HG02588 (cell line): ENCODE results near the gene DHRS11.

Source experiments
- ATAC-seq: cut with Tn5 transposase; IDR thresholded peaks from one replicate; pipeline ENCODE4 v1.9.1; 2021; ENCODE audit warnings: mild to moderate bottlenecking, moderate library complexity; ENCODE audit not compliant: unreplicated experiment

DHRS11 gene

DNA sequence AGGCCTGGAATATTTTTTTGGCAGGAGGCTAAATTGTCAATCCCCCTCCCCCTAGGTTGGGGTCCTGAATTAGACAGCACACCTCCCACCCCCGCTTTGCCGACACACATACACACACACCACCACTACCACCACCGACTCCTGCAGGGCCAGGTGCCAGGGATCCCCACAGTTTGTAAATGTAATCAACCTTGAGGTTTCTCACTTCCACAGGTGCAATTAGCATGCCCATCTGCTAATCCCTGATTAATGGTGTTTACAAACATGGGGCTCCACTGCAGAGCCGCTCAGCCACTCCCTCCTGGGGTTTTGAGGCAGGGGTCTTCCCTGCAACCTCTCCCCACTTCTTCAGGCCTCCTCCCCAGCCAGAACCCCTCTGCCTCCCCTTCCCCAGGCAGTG lies 21.5 kb downstream of the DHRS11 start:
- no peak for ATAC-seq

DNA sequence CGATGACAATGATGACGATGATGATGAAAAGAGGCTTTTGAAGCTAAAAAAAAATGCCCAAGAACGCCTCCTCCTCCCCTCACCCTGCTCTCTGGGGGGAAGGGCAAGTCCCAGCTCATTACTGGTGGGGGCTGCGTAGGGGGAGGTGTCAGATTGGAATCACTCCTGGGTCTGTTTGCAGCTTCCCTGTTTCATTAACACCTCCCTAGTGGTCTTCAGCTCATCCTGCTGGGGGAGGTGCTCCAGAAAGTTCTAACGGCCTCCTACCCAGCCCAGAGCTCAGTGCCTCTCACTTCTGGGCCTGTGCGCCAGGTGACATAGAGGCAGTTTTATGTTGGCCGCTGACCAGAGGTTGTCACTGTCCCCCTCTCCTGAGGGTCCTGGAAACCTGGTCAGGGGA lies 22.4 kb downstream of the DHRS11 start:
- no peak for ATAC-seq

DNA sequence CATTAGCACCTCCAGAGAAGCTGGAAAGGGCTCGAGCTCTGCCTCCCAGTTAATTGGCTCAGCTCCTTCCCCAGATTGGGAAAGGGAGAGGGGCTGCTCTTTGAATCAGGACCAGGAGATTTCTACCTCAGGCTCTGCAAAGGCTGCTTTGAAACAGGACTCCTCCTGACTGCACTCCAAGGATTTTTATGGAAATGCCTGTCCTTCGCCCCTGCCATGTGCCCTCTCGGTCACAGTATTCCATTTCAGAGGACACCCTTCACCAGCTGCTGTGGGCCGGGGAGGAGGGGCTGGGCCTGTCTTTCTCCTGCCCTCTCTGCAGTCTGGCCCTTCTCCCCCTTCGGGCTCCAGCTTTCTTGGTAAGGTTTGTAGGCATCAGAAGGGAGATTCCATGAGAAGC lies 23.3 kb downstream of the DHRS11 start:
- no peak for ATAC-seq

DNA sequence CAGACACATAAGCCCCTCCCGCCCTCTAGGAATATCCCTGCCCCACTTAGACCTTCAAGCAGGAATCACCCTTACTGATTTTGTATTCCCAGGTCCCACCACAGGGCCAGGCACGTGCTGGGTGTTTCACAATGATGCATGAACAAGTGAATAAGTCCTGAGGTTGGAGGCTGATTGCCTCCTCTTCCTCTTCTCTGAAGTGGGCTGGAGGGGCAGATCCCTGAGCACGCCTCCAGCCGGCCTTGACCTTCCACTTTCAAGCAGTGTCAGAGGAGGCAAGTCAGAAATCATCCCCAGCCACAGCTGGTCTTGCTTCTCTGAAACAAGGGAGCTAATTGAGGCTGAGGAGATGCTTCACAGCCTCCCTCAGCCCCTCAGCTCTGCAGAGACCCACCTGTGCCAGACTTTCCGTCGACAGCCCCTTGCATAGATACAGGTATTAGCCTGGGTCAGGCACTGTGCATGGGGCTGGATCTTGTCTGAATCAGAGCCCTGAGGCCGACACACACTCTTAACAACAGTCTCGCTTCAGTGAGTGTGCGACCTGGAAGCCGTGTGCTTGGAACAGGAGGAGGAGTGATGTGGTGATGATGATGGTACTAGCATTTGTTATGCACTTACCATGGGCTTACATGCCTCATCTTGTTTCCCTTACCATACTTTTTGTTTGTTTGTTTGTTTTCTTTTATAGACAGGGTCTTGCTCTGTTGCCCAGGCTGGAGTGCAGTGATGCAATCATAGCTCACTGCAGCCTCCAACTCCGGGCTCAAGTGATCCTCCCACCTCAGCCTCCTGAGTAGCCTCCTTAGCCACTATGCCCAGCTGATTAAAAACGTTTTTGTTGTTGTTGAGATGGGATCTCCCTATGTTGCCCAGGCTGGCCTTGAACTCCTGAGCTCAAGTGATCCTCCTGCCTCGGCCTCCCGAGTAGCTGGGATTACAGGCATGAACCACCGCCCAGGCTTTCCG lies 24.7 kb downstream of the DHRS11 start:
- no peak for ATAC-seq

DNA sequence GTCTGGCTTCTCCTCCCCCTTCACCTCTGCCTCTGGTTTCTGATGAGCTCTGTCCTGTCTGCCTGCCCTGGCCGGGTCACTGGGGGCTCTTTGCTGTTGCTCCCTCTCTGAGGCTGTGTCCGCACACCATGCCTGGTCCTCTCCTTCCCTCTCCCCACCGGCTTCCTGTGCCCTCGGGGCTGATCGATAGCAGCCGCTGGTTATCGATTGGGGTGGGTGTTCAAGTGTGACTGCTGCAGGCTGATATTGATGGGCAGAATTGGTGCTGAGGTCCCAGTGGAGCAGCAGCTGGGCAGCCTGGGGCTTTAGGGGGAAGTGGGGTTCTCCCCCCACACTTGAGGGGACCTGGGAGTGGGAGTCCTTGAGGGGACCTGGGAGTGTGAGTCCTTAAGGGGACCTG lies 26.1 kb downstream of the DHRS11 start:
- ATAC-seq: no peak

DNA sequence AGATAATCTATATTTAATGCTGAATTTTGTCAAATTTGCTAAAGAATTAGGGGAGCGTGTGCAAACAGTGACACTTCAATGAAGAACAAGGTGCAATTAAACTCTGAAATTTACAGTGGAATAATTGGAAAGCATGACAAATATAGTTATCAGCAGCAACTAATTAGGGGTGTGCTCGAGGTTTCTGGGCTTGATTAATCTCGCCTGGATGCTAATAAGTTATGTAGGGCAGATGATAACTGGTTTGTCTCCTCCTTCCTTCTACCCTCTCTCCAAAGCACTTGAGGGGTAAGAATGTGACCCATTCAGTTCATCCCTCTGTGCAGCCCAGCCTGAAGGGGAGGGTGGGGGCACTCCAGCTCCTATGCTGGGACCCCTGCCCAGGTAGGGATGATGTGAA lies 31.6 kb downstream of the DHRS11 start:
- ATAC-seq: no peak

DNA sequence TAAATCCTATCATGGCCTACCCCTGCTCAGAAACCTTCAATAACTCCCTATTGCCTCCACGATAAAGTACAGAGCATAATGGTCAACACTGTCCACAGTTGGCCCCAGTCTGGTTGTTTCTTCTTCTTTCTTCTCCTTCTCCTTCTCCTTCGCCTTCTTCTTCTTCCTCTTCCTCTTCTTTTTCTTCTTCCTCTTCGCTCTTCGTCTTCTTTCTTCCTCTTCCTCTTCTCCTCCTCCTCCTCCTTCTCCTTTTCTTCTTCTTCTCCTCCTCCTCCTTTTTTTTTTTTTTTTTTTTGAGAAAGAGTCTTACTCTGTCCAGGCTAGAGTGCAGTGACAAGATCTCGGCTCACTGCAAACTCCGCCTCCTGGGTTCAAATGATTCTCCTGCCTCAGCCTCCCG lies 33.5 kb downstream of the DHRS11 start:
- no peak for ATAC-seq

DNA sequence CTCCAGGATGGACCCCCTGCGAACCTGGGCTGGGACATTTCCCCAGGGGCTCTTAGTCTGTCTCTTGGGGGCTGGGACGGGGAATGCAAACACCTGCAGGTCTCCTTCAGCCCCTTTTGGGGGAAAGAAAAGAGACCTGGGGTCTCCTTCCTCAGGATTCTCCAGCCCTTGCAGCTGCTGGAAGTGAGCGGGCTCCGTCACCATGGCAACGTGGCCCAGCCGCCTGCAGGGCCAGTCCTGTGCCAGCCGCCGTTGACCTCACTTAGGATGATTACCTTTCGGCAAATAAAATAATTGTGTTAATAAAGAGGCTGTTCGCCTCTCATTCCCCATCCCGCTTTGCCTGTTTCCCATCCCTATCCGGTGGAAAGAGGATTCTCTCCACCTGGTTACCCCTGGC lies 35.4 kb downstream of the DHRS11 start:
- no peak for ATAC-seq

DNA sequence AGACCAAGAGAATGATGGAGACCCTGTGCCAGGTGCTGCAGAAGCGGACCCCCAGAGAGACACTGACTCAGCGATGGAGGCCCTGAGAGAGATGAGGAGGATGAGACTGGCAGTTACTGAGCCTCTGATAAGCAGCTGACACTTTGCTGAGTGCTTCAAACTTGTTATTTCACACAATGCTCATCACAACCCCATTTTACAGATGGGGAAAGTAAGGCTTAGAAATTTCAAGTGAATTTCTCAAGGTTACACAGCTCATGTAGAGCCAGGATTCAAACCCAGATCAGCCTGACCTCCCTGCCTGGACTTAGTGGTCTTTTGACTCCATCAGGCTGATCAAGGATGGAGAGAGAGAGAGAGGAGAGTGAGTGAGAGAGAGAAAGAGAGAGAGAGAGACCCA lies 36.9 kb downstream of the DHRS11 start:
- ATAC-seq: no peak

DNA sequence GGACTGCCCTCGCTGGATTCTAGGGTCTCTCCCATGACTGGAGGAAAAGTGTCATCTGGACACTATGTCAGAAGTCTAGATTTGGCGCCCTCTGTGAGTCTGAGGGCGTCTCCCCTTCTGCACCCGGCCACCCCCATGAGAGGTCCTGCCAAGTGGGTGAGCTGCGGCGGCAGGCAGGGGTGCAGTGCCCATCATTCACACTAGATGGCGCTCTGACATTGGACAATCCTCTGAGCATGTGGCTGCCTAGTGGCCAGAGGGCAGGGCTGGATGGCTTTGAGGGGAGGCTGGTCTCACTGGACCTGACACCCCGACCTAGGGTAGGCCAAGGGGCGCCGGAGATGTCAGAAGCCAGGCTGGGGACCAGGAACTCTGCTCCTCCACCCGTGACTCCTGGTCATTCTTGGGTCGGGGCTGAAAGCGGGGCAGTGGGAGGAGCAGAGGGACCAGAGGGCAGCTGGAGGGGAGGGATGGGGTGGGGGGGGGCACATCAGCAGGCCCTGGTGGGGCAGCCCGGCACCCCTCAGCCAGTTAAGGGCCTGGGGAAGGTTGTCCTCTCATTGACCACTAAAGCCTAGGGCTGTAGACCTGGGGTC lies 37.7 kb downstream of the DHRS11 start:
- ATAC-seq: no peak

DNA sequence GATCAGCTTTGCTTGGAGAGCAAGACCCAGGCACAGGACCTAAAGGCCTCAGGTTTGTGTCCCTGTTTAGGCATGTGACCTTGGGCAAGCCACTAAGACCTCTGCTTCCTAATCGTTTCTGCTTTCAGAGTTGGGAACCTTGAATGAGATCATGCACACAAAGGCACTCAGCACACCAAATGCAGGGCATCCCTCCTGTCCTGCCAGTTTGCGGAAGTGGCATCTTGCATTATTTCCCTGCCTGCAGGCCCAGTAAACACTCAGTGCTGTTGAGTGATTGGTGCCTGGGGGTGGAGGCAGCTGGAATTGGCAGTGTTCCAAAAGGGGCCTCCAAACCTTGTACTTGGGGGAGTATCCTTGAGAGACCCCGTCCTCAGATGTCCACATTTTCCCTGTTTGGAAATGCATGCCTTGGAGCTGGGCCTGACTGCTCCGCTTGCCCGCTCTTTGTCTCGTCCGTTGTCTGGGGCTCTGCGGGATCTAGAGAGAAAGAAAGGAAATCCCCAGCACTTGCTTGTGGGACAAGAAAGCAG lies 38.4 kb downstream of the DHRS11 start:
- ATAC-seq: no peak

DNA sequence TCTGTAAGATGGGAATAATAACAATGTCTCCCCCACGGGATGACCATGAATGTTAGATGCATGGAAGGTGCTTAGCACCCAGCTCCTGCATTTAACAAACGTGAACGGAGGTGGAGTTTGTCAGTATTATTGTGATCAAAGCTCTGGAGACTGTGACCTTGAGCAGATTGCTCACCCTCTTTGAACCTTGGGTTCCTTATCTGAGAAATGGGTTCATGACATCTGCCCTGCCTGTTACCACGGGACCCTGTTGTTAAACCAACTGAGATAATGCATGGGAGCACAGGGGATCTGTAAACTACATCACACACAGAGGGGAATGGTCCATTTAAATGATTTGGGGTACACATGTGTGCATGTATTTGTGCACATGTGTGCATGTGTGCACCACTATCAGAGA lies 39.3 kb downstream of the DHRS11 start:
- ATAC-seq: no peak

DNA sequence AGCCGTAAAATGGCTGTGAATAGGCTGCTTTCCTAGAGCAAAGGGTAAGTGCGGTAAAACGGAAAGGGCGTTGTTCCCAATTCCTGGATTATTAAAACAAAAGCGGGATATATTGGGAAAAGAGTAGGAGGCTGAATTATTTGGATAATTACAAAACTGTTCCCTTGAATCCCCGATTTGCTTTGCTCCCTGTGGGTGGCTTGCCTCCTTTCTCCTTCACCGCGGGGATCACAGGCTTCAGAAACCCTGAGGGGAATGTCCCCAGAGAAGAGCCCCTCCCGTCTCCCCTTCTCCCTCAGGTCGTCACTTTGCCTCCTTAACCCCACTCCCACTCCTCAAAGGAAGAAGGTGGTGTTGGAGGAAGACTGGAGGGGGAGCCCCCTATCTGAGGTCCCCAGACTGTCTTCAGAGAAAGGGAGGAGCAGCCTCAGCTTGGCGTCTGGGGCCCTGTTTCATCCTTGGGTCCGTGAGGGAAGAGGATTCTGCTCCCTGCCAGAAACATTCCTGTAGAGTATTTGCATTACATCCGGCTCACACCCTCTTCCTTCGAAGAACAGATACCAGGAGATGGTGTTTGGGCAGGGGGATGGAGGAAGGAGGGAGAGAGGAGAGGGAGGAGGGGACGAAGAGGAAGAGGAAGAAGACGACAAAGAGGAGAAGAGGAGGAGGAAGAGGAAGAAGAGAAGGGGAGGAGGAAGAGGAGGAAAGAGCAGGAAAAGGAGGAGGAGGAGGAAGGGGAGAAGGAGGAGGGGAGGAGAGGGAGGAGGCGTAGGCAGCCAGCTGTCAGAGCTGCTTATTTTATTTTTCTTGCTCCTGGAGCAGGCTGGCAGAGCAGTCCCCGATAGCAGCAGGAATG lies 41.5 kb downstream of the DHRS11 start:
- no peak for ATAC-seq

DNA sequence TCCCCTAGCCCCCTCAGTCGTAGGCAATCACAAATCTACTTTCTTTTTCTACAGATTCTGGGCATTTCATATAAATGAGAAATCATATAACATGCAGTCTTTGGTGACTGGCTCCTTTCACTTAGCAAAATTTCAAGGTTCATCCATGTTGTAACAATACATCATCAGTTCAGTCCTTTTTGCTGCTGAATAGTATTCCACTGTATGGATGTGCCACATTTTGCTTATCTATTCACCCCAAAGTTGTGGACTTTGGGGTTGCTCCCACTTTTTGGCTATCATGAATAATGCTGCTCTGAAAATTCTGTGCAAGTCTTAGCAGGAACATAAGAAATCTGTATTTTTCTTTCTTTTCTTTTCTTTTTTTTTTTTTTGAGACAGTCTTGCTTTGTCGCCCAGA lies 48.7 kb downstream of the DHRS11 start:
- no peak for ATAC-seq

DNA sequence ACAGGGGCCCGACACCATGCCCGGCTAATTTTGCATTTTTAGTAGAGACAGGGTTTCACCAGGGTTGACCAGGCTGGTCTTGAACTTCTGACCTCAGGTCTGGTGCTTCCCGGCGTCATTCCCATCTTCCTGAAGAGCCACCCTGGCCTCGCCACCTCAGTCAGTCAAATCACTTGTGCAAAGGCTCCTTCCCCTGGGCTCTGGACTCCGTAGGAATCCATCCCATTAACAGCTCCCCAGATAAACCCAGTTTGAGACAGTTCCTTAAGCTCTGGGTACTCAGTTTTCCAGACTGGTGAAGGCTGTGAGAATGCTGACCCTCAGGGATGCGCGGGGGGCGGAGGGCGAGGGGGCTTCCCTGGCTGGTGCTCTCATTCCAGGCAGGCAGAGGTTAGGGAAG lies 49.2 kb downstream of the DHRS11 start:
- ATAC-seq: no peak

DNA sequence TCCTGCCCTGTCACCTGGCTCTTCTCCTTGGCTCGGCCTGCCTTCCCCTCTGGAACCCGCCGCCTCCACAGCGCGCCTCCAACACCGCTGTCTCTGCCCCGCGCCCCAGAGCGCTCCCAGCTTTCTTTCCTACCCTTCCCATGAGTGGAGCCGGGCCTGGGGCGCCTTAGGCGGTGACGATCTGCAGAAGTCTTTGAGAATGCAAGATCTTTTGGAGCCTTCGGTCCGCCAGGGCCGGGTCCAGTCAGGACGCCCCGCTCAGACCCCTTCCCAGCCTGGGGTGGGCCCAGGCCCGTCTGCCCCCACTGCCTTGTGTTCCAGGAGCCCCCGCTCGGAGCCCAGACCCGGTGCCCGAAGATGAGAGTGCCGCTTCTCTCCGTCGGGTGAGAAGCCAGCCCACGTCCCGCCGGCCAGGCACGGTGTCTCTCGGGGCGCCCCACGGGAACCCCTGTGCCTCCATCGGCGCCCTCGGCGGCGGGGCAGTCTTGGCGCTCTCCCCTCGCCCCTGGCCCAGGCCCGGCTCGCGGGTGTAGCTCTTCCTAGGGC lies 49.7 kb downstream of the DHRS11 start:
- no peak for ATAC-seq

DNA sequence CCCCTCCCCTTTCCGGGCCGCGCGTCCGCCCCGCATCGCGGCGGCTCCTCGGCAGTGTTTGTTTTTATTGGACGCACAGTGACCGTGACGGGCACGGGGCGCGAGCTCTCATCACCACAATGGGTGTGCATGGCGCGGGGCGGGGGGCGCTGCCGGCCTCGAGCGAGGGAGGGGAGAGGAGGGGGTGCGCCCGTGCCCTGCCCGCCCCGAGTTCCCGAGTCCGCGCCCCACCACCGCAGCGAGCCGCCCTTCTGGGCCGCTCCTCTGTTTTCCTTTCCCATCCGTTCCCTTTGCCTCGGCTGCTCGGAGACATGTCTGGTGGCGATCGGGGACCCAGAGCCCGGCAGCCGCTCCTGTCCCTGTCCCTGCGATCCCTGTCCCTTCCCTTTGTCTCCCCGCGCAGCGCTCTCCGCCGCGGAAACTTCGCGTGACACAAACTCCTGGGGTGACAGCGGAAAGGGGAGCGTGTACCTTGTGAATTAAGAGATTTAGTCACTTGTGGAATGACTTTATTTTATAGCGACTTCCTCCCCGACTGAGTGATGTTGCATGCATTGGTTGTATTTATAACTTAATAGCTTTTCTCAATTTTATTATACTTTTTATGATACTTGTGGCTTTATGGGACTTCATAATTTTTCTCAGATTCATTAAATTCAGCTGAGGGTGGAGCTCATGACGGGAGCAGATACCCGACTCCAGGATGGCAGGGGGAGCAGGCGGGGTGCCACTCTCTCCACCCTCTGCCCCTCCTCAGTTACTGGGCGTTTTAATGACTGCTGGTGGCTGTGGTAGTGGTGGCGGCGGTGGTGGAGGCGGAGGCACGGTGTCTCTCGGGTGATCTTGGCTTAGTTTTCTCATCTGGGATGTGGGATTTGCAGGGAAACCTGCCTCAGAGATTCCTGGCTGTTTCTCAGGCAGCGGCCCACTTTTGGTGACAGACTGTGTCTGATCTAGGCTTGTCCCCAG lies 50.5 kb downstream of the DHRS11 start:
- ATAC-seq: no peak

DNA sequence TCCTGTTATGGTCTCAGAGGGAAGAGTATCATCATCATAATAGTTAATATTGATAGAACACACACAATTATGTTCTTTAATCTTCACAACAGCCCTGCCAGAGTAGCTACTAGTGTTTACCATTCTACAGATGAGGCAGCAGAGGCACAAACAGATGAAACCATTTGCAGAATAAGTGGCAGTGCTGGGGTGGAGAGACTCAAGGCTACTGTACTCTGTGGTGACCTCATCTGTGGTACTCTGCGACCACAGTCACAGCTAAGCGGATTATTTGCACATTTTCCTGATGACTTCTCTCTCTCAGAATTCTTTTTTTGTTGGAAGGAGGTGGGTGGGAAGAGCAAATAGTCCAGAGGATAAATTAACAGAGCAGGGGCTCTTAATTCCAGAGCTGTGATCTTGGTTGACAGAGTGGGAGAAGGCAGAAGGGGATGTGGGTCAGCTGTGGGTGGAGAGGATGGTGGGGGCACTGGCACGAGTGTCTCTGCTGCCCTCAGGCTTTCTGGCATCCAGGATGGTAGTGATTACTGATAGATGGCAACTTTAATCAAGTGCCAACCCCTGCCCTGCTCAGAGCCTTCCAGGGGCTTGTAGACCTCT lies 51.5 kb downstream of the DHRS11 start:
- no peak for ATAC-seq

DNA sequence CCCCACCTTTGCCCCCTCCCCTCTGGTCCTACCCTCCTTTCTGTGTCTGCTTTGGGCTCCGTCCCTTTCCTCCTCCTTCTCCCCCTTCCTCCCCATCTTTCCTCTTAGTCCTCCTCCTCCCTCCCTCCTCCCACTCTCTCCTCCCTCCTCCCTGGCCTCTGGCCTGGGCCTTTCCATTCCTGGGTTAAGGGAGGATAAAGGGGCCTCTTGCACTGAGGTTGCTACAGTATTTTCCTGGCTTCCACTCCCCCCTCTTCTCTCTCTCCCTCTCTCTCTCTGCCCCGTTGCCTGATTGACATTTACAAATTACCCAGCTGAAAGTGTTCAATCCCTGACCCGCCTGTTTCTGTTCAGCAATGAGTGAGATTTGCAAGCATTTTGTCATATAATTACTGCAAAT lies 53.7 kb downstream of the DHRS11 start:
- no peak for ATAC-seq
